HUES64 (cell line): ENCODE data around the gene LDLRAP1.
"Not testable (repeated sequence)": the region's sequence is repeated elsewhere in the genome, so short reads cannot be mapped to it uniquely, and the experiment has no call there.

Experiments
- H3K27ac ChIP-seq: 2 replicates; pipeline ENCODE4 v1.7.0; 2013; ENCODE audit warnings: low read depth, low read length, inconsistent platforms
- H3K27me3 ChIP-seq: 2 replicates; pipeline ENCODE4 v1.6.1; 2013; ENCODE audit warnings: mild to moderate bottlenecking, low read length; ENCODE audit not compliant: insufficient read depth
- H3K36me3 ChIP-seq: 2 replicates; pipeline ENCODE4 v1.6.1; 2013; ENCODE audit warnings: mild to moderate bottlenecking, low read length; ENCODE audit not compliant: insufficient read depth
- H3K4me1 ChIP-seq: 2 replicates; pipeline ENCODE4 v1.6.1; 2013; ENCODE audit warnings: mild to moderate bottlenecking, low read length, moderate library complexity; ENCODE audit not compliant: insufficient read depth
- H3K4me3 ChIP-seq: 2 replicates; pipeline ENCODE4 v1.5.1; 2013; ENCODE audit warnings: mild to moderate bottlenecking, low read length, moderate library complexity
- H3K9ac ChIP-seq: 2 replicates; pipeline ENCODE4 v1.6.1; 2013; ENCODE audit warnings: mild to moderate bottlenecking, low read depth, low read length
- H3K9me3 ChIP-seq: 2 replicates; pipeline ENCODE4 v1.6.1; 2013; ENCODE audit warnings: low read depth, low read length; ENCODE audit not compliant: insufficient read depth
- WGBS: fragments of 150-250, 120-280 bp; methylation state at CpG from one replicate; pipeline ENCODE4 v1.1.7; 2013; ENCODE audit warnings: missing lambda C conversion rate; 5-methylcytosine and 5-hydroxymethylcytosine counted together

The LDLRAP1 gene

DNA sequence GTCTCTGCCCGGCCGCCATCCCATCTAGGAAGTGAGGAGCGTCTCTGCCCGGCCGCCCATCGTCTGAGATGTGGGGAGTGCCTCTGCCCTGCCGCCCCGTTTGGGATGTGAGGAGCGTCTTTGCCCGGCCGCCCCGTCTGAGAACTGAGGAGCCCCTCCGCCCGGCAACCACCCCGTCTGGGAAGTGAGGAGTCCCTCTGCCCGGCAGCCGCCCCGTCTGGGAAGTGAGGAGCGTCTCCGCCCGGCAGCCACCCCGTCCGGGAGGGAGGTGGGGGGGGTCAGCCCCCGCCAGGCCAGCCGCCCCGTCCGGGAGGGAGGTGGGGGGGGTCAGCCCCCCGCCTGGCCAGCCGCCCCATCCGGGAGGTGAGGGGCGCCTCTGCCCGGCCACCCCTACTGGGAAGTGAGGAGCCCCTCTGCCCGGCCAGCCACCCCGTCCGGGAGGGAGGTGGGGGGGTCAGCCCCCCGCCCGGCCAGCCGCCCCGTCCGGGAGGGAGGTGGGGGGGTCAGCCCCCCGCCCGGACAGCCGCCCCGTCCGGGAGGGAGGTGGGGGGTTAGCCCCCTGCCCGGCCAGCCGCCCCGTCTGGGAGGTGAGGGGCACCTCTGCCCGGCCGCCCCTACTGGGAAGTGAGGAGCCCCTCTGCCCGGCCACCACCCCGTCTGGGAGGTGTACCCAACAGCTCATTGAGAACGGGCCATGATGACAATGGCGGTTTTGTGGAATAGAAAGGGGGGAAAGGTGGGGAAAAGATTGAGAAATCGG lies 60.6 kb downstream of the LDLRAP1 start:
- H3K9me3 ChIP-seq, H3K27ac ChIP-seq, H3K4me1 ChIP-seq, H3K4me3 ChIP-seq, H3K27me3 ChIP-seq, H3K9ac ChIP-seq, H3K36me3 ChIP-seq: not testable (repeated sequence)
- 98% methylated on average over 25 of the region's 55 CpGs for WGBS

DNA sequence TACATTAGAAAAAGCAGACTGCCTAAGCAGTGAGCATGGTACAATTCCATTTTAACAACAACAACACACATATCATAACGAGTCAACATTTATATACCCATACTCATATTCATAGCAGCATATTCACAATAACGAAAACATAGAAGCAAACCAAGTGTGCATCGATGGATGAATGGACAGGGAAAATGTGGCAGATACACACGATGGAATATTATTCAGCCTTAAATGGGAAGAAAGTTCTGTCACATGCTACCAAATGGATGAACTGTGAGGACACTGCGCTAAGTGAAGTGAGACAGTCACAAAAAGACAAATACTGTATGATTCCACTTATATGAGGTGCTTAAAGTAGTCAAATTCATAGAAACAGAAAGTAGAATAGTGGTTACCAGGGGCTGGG lies 63.7 kb downstream of the LDLRAP1 start:
- no peaks in the 10 kb centered on the region for H3K36me3 ChIP-seq
- no peaks in the 10 kb centered on the region for H3K9me3 ChIP-seq
- H3K4me3 ChIP-seq = no peak overlapping the region
- no peak overlapping the region for H3K27ac ChIP-seq
- H3K4me1 ChIP-seq = no peaks in the 10 kb centered on the region
- 93% methylated on average over 5 of the region's 5 CpGs for WGBS
- H3K27me3 ChIP-seq = peaks cover 11% of the 10 kb centered on the region; the same call in 1 of the 2 replicates
- H3K9ac ChIP-seq = no peak overlapping the region

DNA sequence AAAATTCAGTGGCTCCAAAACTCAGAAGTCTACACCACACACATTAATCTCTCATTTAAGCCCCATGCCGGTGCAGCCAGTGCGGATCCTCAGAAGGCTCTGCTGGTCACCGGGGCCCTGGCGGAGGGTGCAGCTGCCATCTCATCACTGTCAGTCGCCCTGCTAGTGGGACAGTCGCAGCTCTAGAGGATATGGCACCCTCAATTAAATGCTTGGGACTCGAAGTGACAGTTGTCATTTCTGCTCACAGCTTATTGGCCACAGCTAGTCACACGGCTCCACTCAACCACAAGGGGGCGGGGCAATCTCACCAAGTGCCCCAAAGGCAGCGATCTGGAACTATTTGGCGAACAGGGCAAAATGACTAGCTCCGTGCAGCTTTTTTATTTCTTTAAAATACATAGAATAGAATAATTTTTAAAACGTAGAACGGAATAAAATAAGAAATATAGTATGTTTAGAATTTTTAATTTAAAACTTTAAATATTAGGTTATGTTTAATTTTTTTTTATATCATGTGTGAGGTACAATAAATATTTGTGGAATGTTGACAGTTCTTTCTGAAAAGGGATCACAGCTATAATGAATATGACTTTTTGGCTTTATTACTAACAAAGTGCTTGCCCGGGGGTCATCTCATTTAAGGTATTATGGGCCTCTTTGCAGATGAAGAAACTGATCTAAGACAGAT lies 65.2 kb downstream of the LDLRAP1 start:
- 20% methylated on average over 12 of the region's 15 CpGs for WGBS
- no peak overlapping the region for H3K4me3 ChIP-seq

DNA sequence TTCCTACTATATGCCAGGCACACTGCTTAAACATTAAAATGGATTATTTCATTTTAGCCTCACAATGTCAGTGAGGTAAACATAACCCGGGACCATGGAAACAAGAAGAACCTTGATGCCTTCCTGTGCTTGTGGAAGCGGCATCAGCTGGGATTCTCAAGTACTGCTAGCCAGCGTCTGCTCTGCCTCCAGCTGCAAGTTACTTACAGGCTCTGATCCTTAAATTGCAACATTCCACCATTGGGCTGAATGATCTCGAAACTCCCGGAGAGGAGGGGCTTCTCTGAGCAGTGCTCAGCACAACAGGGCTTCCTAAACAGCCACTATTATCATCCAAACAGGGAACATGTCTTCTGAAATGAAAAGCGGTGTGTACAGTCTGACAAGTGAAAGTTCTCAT lies 66.5 kb downstream of the LDLRAP1 start:
- 56% methylated on average over 6 of the region's 6 CpGs for WGBS
- H3K9me3 ChIP-seq = no peaks in the 10 kb centered on the region
- H3K4me3 ChIP-seq = no peak overlapping the region
- H3K4me1 ChIP-seq = no peaks in the 10 kb centered on the region
- H3K27ac ChIP-seq = no peak overlapping the region
- no peak overlapping the region for H3K9ac ChIP-seq
- no peaks in the 10 kb centered on the region for H3K36me3 ChIP-seq
- peaks cover 33% of the 10 kb centered on the region; the same call in 1 of the 2 replicates for H3K27me3 ChIP-seq

More for the DNA sequence above, 65.2 kb downstream of the LDLRAP1 start:
- no peak overlapping the region for H3K27ac ChIP-seq
- peaks cover 20% of the 10 kb centered on the region; the same call in 1 of the 2 replicates for H3K27me3 ChIP-seq
- H3K4me1 ChIP-seq = no peaks in the 10 kb centered on the region
- no peak overlapping the region for H3K9ac ChIP-seq
- H3K36me3 ChIP-seq = no peaks in the 10 kb centered on the region
- no peaks in the 10 kb centered on the region for H3K9me3 ChIP-seq

DNA sequence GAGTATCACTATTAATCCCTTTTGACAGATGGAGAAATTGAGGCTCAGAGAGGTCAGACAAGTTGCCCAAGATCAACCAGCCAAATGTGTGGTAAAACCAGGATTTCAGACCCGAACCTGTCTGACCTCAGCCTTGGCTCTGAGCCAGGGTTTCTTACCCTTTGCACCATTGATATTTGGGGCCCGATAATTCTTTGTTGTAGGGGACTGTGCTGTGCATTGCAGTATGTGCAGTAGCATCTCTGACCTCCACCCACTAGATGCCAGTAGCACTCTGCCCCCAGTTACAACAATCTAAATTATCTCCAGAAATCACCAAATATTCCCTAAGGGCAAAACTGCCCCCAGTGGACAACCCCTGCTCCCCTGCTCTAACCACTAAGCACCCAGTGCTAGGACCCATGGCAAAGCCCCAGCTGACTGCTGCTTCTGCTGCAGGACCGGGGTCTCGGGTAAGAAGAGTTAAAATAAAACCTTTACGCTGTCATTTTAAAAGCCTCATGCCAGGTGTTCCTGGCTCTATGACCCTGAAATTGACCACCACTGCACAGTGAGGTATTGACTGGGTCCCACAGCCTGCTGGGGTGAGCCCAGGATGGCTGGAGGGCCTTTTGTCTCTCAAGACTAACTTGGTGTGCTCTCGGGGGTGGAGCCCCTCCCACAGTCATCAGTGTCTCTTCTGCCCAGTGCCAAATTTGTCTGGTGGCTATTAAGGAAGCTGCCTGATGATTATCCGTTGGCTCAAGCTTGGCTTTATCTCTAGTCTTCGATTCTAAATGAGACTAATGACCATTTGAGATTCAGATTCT lies 67.6 kb downstream of the LDLRAP1 start:
- Histone ChIP-seq H3K9me3 (no peaks in the 10 kb centered on the region), H3K9ac (no peak overlapping the region), H3K36me3 (no peaks in the 10 kb centered on the region), H3K4me3 (no peak overlapping the region), H3K4me1 (peaks cover 6% of the 10 kb centered on the region; the same call in 1 of the 2 replicates), H3K27ac (no peak overlapping the region), H3K27me3 (peaks cover 43% of the 10 kb centered on the region; the same call in 1 of the 2 replicates)
- 85% methylated on average over 8 of the region's 8 CpGs for WGBS

DNA sequence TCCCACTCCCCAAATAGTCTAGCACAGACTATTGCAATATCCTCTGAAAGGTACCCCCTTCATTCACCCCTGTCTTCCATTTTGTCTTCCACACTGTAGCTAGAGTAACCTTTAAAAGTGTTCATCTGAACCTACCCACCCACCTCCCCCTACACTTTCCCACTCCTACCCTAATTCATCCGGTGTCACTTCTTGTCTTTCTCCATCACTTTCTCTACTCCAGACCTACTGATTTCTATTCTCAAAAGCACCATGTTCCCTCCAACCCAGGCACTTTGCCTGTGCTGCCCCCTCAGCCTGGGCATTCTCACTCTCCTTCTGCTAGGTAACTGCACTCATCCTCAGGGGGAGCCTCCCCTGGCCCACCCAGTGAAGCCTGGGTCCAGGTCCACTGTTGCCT lies 68.4 kb downstream of the LDLRAP1 start:
- no peak overlapping the region for H3K4me3 ChIP-seq
- peaks cover 44% of the 10 kb centered on the region; the same call in 1 of the 2 replicates for H3K27me3 ChIP-seq
- H3K9me3 ChIP-seq = no peaks in the 10 kb centered on the region
- H3K9ac ChIP-seq = no peak overlapping the region
- no peak overlapping the region for H3K27ac ChIP-seq
- WGBS = 87% methylated on average over 1 of the region's 1 CpG
- H3K36me3 ChIP-seq = no peaks in the 10 kb centered on the region
- peaks cover 6% of the 10 kb centered on the region; the same call in 1 of the 2 replicates for H3K4me1 ChIP-seq

DNA sequence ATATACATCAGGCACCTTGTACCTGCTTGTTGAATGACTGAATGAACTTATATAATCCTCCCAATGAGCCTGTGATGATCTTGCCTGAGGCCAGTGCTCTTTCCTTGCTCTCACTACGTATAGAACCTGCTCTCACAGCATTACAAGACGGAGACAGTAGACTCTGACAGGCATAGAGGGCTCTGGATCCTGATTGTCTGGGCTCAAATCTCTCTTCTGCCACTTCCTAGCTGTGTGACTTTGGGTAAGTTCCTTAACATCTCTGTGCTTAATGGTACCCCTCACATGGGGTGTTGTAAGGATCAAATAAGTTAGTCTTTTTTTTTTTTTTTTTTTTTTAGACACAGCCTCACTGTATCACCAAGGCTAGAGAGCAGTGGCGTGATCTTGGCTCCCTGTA lies 69.0 kb downstream of the LDLRAP1 start:
- no peaks in the 10 kb centered on the region for H3K36me3 ChIP-seq
- peaks cover 6% of the 10 kb centered on the region; the same call in 1 of the 2 replicates for H3K4me1 ChIP-seq
- H3K27ac ChIP-seq = no peak overlapping the region
- no peak overlapping the region for H3K4me3 ChIP-seq
- H3K9me3 ChIP-seq = no peaks in the 10 kb centered on the region
- 90% methylated on average over 3 of the region's 3 CpGs for WGBS
- peaks cover 49% of the 10 kb centered on the region for H3K27me3 ChIP-seq
- H3K9ac ChIP-seq = no peak overlapping the region

DNA sequence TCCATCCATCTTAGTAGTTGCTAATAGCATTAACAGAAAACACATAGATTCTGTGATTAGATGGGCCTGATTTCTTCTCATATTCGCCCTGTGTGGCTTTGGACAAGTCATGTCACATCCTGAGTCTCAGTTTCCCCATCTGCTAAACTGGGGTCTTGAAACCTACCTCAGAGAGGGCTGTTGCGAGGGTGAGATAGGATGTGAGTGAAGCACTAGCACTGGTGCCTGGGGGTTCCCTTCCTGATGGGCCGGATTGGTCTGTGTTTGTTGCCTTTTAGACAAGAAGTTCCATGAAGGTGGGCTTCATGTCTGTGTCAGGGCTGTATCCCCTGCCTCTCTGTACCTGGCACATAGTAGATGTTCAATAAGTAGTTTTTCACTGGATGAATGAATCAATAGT lies 69.7 kb downstream of the LDLRAP1 start:
- Histone ChIP-seq H3K27me3 (peaks cover 55% of the 10 kb centered on the region), H3K9me3 (no peaks in the 10 kb centered on the region), H3K27ac (no peak overlapping the region), H3K4me3 (no peak overlapping the region), H3K36me3 (no peaks in the 10 kb centered on the region), H3K4me1 (peaks cover 7% of the 10 kb centered on the region), H3K9ac (no peak overlapping the region)
- 87% methylated on average over 3 of the region's 3 CpGs for WGBS

DNA sequence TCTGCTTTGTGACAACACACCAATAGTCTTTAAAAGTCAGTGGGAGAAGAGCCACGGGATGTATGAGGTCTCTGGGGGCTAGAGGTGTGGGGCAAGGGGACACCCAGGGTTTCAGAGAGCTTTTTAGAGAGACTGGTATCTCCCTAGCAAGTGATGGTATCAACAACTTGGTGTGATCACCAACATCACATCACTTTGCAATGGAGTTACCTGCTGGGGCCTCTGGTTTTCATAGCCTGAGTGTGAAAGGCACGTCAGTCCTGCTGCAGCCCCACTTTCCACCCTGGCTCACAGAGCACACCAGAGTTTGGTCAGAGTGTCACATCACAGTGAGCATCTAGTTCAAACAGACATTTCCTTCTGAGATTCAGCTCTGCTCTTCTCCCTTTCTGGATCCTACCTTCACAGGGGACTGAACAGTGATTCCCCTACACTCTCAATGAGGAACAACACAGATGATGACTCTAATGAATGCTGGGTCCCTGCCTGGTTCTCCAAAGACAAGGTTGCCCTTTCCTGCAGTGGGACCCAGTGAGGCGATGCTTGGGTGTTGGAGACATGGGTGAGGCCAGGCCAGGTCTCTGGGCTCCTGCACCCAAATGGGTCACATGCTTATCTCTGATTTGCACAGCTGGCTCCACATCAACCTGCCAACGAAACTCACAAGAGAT lies 71.2 kb downstream of the LDLRAP1 start:
- Histone ChIP-seq H3K9me3 (no peaks in the 10 kb centered on the region), H3K36me3 (no peaks in the 10 kb centered on the region), H3K27me3 (peaks cover 59% of the 10 kb centered on the region), H3K4me1 (peaks cover 15% of the 10 kb centered on the region), H3K9ac (no peak overlapping the region), H3K27ac (no peak overlapping the region), H3K4me3 (no peak overlapping the region)
- WGBS = 70% methylated on average over 4 of the region's 4 CpGs

DNA sequence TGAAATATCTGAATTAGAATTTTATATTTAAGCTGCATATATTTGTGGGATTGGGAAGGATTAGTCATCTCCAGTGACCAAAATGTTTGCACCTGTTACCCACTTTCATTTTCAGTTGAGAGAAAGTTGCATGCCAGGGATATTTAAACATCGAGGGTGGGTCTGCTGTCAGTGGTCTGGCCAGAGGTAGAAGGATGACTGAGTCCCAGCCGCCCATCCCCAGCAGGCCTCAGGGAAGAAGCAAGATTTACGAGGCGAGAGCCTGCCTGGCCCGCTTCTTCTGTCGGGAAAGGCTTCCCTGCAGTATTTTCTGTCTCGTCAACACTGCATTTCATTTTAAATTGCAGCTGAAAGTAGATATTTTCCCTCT lies 71.8 kb downstream of the LDLRAP1 start:
- H3K27ac ChIP-seq = no peak overlapping the region
- peaks cover 59% of the 10 kb centered on the region for H3K27me3 ChIP-seq
- H3K36me3 ChIP-seq = no peaks in the 10 kb centered on the region
- no peak overlapping the region for H3K9ac ChIP-seq
- WGBS = 78% methylated on average over 7 of the region's 7 CpGs
- peaks cover 15% of the 10 kb centered on the region for H3K4me1 ChIP-seq
- no peak overlapping the region for H3K4me3 ChIP-seq
- H3K9me3 ChIP-seq = no peaks in the 10 kb centered on the region
